Osteoblast (primary cell): ENCODE data around the gene LMTK2. TPM values are rescaled to one million over a fixed set of nuclear protein-coding genes. Genes with fewer than 3 reads are reported as not detected.
A peak's percentile ranks its signal among the peaks of the same experiment; 100 is the strongest.

Source experiments
- DNase-seq: peaks from one replicate; pipeline ENCODE4 v3.0.0; 2011; ENCODE audit warnings: low spot score, mixed read lengths; ENCODE audit not compliant: insufficient read length; ENCODE audit errors: missing footprints
- H2AFZ ChIP-seq: 2 replicates; pipeline ENCODE4 v1.6.0; 2011; ENCODE audit warnings: mild to moderate bottlenecking, low read length
- H3K27ac ChIP-seq: 2 replicates; pipeline ENCODE4 v1.5.1; 2011; ENCODE audit warnings: mild to moderate bottlenecking, low read depth, low read length, moderate library complexity
- H3K27me3 ChIP-seq: 2 replicates; pipeline ENCODE4 v1.6.0; 2012; ENCODE audit warnings: mild to moderate bottlenecking, control low read depth, inconsistent platforms, low read length, moderate library complexity; ENCODE audit not compliant: insufficient read depth
- H3K36me3 ChIP-seq: 2 replicates; pipeline ENCODE4 v1.5.1; 2011; ENCODE audit warnings: mild to moderate bottlenecking, low read length, control low read depth, moderate library complexity; ENCODE audit not compliant: insufficient read depth
- H3K4me1 ChIP-seq: 2 replicates; pipeline ENCODE4 v1.5.1; 2011; ENCODE audit warnings: mild to moderate bottlenecking, low read length, control low read depth, moderate library complexity; ENCODE audit not compliant: insufficient read depth
- H3K4me2 ChIP-seq: 2 replicates; pipeline ENCODE4 v1.6.0; 2011; ENCODE audit warnings: mild to moderate bottlenecking, low read length; ENCODE audit not compliant: insufficient read depth
- H3K4me3 ChIP-seq: fragments of 200-600 bp; sonication (generic); 3 replicates; pipeline ENCODE4 v1.5.1; 2012; ENCODE audit warnings: mild to moderate bottlenecking, low read length, inconsistent platforms; ENCODE audit not compliant: insufficient read depth
- H3K79me2 ChIP-seq: 2 replicates; pipeline ENCODE4 v1.6.0; 2012; ENCODE audit warnings: mild to moderate bottlenecking, low read length, control low read depth, inconsistent platforms; ENCODE audit not compliant: insufficient read depth
- H3K9me3 ChIP-seq: 2 replicates; pipeline ENCODE4 v1.5.1; 2011; ENCODE audit warnings: low read depth, low read length, control low read depth
- H4K20me1 ChIP-seq: 2 replicates; pipeline ENCODE4 v1.6.0; 2012; ENCODE audit warnings: mild to moderate bottlenecking, low read length, control low read depth; ENCODE audit not compliant: insufficient read depth
- CTCF ChIP-seq: IDR thresholded peaks from 2 replicates; pipeline ENCODE4 v1.5.1; 2011; ENCODE audit warnings: mild to moderate bottlenecking, low read depth, low read length, moderate library complexity; ENCODE audit errors: extremely low read depth
- total RNA-seq: library from RNA; depleted of rRNA; stranded (reverse); fragments of >200 nt; gene quantifications from 2 replicates; pipeline ENCODE4 v1.2.3, GENCODE V29; 2012

Gene LMTK2
- total RNA-seq, 1 donor, result 14.1 TPM

GRCh38 chr7:98238976-98239375 lies 132.3 kb downstream of the LMTK2 start:
- H3K27ac ChIP-seq, result peak overlapping the region; percentile 79
- H3K27me3 ChIP-seq, result no peaks in the 10 kb centered on the region
- H3K4me3 ChIP-seq, result no peak overlapping the region
- no peak for TF ChIP-seq CTCF
- no peaks in the 10 kb centered on the region for H3K4me1 ChIP-seq
- H4K20me1 ChIP-seq, result no peaks in the 10 kb centered on the region
- H3K36me3 ChIP-seq, result peaks cover 16% of the 10 kb centered on the region
- H3K9me3 ChIP-seq, result no peaks in the 10 kb centered on the region
- DNase-seq, result peak; percentile 96
- no peak overlapping the region for H3K4me2 ChIP-seq
- H2AFZ ChIP-seq, result no peak overlapping the region
- H3K79me2 ChIP-seq, result no peaks in the 10 kb centered on the region

GRCh38 chr7:98240961-98241673 lies 134.5 kb downstream of the LMTK2 start:
- peak; percentile 85 for TF ChIP-seq CTCF
- H3K4me1 ChIP-seq, result no peaks in the 10 kb centered on the region
- H3K27me3 ChIP-seq, result no peaks in the 10 kb centered on the region
- no peaks in the 10 kb centered on the region for H4K20me1 ChIP-seq
- H3K79me2 ChIP-seq, result no peaks in the 10 kb centered on the region
- H3K36me3 ChIP-seq, result peaks cover 16% of the 10 kb centered on the region
- H3K27ac ChIP-seq, result no peak overlapping the region
- no peak overlapping the region for H2AFZ ChIP-seq
- H3K4me3 ChIP-seq, result no peak overlapping the region
- H3K9me3 ChIP-seq, result no peaks in the 10 kb centered on the region
- H3K4me2 ChIP-seq, result no peak overlapping the region
- peak; percentile 98 for DNase-seq

- DNase-seq, result peak; percentile 32
- Histone ChIP-seq H3K36me3 (peaks cover 15% of the 10 kb centered on the region), H3K27ac (no peak overlapping the region), H3K4me2 (no peak overlapping the region), H3K79me2 (no peaks in the 10 kb centered on the region), H3K27me3 (no peaks in the 10 kb centered on the region), H2AFZ (no peak overlapping the region), H3K9me3 (no peaks in the 10 kb centered on the region), H3K4me1 (no peaks in the 10 kb centered on the region), H4K20me1 (no peaks in the 10 kb centered on the region), H3K4me3 (no peak overlapping the region)
- no peak for TF ChIP-seq CTCF
These were observed 135.1 kb downstream of the LMTK2 start for GRCh38 chr7:98241674-98242241.

- Histone ChIP-seq H4K20me1 (no peaks in the 10 kb centered on the region), H3K4me1 (no peaks in the 10 kb centered on the region), H3K36me3 (peaks cover 11% of the 10 kb centered on the region), H3K27ac (no peak overlapping the region), H3K9me3 (no peaks in the 10 kb centered on the region), H3K4me3 (no peak overlapping the region), H3K4me2 (no peak overlapping the region), H3K27me3 (no peaks in the 10 kb centered on the region), H3K79me2 (no peaks in the 10 kb centered on the region), H2AFZ (no peak overlapping the region)
- peak; percentile 25 for DNase-seq
- no peak for TF ChIP-seq CTCF
These were observed 135.7 kb downstream of the LMTK2 start for GRCh38 chr7:98242342-98242741.
